ENCODE data around the gene DDX17.

DNA sequence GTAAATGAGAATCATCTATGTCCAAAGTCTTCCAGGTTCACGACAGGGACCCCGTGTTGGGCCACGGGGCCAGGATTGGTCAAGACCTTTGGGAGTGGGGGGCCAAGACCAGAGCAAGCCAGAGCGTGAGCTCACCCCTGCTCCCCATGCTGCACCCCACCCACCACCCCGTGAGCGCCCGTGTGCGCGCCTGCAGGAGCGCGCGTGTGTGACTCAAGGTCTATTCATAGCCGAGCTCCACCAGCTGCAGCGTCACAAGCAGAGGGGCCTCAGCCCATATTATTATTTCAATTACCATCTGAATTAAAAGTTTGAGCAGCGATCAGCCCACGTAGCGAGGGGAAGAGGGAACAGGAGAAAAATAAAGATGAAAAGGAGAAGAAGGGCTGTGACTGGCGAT lies 56.3 kb downstream of the DDX17 start:
- TF ChIP-seq, protein P1, sequence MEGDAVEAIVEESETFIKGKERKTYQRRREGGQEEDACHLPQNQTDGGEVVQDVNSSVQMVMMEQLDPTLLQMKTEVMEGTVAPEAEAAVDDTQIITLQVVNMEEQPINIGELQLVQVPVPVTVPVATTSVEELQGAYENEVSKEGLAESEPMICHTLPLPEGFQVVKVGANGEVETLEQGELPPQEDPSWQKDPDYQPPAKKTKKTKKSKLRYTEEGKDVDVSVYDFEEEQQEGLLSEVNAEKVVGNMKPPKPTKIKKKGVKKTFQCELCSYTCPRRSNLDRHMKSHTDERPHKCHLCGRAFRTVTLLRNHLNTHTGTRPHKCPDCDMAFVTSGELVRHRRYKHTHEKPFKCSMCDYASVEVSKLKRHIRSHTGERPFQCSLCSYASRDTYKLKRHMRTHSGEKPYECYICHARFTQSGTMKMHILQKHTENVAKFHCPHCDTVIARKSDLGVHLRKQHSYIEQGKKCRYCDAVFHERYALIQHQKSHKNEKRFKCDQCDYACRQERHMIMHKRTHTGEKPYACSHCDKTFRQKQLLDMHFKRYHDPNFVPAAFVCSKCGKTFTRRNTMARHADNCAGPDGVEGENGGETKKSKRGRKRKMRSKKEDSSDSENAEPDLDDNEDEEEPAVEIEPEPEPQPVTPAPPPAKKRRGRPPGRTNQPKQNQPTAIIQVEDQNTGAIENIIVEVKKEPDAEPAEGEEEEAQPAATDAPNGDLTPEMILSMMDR (conservative IDR thresholded peaks at IDR 0.05; ENCODE audit: low read depth, low read length) = no peak
- TF ChIP-seq POLR2A (IDR thresholded peaks at IDR 0.05; ENCODE audit: low read depth, low read length) (no peak), MXI1 (IDR thresholded peaks at IDR 0.05; ENCODE audit: borderline replicate concordance, low read depth, low read length) (no peak), RAD21 (IDR thresholded peaks at IDR 0.05; ENCODE audit: low read length) (no peak), BHLHE40 (IDR thresholded peaks at IDR 0.05; ENCODE audit: low read depth, low read length) (no peak), CEBPB (IDR thresholded peaks at IDR 0.05; ENCODE audit: low read depth, low read length) (no peak)
- TF ChIP-seq, protein P2, sequence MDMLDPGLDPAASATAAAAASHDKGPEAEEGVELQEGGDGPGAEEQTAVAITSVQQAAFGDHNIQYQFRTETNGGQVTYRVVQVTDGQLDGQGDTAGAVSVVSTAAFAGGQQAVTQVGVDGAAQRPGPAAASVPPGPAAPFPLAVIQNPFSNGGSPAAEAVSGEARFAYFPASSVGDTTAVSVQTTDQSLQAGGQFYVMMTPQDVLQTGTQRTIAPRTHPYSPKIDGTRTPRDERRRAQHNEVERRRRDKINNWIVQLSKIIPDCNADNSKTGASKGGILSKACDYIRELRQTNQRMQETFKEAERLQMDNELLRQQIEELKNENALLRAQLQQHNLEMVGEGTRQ (IDR thresholded peaks at IDR 0.05; ENCODE audit: low read depth, low read length) = no peak
